ENCODE measurements around the gene SCRN1.

SCRN1 gene

DNA sequence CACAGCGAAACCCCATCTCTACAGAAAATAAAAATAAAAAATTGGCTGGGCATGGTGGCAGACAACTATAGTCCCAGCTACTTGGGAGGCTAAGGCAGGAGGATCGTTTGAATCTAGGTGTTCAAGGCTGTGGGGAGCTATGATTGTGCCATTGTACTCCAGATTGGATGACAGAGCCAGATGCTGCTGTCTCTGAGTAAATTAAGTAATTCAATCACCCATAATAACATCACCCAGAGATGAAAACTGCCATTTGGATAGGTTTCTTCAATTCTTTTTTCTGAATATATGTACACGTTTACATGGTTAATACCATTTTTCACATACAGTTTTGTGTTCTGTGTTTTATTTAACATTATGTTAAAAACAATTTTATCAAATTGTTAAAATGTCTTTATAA, 104.0 kb downstream of the SCRN1 start:
- DNase-seq = no peak

DNA sequence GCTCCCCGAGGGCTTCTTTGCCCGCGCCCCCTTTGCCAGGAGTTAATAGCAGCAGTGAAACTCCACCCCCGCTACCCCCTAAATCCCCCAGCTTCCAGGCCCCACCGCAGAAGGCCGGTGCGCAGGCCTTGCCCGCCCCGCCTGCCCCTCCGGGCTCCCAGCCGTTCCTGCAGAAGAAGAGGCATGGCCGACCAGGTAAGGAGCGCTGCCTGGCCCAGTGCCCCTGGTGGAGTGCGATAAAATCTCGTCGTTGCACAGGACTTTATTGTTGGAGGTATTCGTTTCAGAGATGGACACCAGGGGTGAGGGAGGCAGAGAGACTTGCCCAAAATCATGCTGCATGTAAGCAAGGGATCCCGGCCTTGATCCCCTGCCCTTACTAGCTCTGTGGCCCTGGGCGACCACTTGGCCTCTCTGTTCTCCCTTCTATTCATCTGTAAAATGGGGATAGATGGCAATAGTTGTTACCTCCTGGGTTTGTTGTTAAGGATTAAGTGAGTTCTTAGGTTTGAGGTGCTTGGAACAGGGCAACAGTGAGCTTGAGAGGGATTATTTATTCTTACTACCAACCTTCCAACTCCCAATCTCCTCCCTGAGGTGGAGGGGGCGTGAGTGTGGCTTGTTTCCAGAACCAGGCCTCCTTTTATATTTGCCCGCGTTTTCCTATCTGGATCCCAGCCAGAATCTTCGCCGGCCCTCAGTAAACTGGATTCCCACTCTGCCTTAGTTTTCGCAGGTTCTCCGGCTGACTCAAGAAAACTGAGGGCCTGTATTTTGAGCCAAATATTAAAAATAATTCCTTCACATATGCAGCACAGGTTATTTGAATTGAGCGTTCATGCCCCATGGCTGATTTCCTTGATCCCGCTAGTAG, 105.0 kb downstream of the SCRN1 start:
- no peak for DNase-seq

DNA sequence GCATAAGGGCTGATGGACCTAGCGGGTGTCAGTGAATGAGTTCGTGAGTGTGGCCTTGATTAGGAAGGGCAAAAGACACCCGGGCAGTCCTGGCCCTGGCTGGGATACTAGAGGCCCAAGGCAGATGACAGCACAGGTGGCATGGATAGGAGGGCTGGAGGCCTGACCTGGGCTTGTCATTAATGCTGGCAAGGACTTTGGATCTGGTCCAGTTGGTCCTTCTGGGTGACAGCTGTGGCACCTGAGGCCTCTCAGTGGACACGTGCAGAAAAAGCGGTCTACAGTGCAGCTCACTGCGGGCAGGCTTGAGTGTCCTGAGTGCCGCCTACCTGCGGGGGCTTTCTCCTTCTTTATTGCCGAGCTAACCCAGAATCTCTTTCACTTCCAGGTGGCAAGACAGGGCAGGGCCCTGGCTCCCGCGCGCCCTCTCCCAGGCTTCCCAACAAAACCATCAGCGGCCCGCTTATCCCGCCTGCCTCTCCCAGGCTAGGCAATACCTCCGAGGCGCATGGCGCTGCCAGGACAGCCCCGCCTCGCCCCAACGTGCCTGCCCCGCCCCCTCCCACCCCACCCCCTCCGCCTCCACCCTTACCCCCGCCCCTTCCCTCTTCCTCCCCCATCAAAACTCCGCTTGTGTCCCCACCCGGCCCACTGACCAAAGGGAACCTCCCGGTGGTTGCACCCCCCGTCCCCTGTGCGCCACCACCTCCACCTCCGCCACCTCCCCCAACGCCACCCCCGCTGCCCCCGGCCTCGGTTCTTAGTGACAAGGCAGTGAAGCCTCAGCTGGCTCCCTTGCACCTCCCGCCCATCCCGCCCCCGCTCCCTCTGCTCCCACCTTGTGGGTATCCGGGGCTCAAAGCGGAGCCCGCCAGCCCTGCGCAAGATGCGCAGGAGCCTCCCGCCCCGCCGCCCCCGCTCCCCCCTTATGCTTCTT, 105.9 kb downstream of the SCRN1 start:
- no peak for DNase-seq

DNA sequence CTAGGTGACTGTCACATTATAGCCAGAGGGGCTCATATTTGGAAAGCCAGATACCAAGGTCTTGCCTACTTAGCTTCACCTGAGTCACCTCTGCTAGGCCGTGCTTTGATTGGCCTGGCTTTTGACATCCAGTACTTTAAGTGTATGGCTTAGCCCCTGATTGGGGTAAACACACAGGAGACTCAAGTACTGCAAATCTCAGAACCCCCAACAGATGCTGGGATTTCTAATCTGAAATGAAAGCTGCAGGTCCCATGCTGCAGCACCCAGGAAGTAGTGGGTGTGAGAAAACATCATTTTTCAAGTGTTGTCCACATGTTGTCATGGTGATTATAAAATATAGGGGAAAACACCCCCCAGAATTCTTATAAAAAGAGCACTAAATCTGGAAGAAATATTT, 107.1 kb downstream of the SCRN1 start:
- DNase-seq = no peak

DNA sequence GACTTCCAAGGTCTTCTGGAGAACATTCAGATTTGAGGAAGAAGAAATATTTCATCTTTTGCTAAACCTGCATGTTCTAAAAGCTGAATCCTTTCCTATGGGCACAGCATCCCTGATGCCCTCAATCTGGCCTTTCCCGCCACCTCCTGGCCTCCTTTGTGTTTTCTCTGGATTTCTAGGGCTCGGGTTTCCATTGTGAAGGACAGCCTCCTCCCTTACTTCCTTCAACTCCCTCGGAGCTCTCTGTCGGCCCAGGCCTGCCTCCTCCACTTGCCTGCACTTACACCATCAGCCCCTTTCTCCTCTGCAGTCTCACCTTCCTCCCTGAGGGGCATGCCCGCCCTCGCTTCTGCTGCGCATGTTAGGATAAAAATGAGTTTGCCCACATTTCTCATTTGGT, 107.9 kb downstream of the SCRN1 start:
- DNase-seq = no peak

DNA sequence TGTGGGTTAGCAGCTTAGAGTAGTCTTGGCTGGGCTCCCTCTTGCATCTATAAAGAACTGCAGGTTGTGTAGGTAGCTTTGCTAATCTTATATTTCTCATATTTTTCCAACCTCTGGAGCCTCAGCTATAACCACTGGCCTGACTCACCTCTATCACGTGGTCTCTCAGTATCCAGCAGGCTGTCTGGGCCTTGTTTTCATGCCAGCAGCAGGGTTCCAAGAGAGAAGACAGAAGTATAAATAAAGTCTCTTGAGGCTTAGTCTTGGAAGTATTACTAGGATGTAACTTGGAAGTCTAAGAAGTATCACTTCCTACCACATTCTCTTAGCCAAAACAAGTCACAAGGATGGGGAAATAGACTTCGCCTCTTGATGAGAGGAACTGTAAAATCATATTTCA, 110.0 kb downstream of the SCRN1 start:
- no peak for DNase-seq

DNA sequence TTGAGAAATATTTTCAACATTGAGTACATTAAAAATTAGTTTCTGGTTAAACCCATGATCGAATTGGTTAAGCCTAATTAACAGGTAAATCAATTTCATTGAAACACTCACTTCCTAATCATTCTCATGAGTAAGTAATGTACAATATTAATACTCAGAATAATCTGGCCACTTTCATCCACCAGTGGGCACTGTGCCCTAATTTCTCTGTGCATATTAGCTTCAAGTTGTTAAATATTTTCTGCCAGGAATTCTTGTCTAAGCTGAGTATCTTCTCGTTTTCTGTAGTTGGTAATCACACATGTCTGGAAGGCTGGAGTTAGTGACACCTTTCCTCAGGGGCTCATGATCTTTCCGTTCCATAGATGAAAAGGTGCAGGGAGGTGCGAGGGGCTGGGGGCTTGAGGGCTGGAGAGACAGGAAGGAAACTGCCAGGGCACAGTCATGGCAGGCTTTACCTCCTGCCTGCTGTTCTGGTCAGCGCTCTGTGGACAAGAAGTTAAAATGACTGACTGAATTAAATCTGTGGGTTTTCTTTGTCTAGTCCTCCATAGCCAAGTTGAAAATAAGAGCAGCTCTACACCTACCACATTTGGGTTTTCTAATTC, 111.4 kb downstream of the SCRN1 start:
- DNase-seq = no peak

DNA sequence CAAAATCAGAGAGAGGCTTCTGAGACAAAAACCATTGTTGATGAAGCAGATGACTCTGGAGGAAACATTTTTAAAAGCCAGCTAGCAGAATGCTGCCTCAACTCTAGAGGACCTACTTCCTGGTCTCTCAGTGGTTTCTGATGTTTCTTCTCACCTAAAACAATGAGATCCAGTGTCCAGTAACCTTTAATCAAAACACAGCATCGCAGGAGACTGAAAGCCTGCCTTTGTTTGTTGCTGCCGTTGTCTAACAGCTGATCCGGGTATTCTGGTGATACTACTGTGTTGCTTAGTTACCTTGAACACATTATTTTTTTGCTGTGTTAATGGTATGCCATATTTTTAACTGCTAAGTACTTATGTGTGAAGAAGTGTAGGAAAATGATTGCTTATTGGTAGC, 112.4 kb downstream of the SCRN1 start:
- DNase-seq = peak; percentile 17

DNA sequence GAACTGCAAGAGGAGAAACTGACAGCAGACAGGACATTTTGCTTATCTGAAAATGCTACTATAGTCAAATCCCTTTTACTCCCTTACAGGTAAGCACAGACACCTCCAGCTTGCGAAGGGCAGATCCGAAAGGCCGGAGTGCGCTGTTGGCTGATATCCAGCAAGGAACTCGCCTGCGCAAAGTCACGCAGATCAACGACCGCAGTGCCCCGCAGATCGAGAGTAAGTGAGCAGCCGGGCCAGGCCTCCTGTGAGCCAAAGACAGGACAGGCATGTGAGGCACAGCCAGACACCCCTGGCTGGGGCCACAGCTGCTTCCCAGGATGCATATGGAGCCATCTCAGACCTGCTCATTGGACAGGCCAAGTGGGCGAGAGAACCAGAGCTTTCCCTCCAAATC, 113.9 kb downstream of the SCRN1 start:
- no peak for DNase-seq

DNA sequence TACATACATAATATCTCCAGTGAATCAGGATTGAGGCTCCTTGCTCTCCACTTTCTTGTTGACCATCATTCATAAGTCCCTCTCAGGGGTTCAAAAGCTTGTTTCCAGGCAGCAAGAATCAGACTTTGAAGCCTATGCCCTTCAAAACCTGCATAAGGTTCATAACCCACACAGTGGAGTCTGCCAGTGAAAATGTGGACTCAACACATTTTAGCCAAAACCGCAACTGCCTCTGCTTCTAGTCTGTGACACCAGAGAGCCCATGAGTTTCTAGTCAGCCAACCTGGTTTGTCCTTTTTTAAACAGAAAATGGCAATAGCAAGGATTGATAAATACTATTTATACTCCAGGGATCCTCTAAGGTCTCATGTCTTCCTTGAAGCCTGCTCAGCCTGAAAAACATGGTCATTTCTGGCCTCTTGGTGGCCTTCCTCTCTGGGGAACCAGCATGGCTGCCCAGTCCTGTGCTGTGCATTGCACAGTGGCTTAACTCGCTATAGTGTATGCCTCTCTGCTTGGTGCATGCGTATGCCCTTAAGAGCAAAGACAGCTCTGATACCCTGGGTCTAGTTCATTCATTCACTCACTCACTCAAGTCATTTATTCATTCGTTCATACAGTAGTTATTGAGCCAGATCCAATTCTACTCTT, 115.8 kb downstream of the SCRN1 start:
- DNase-seq = no peak

DNA sequence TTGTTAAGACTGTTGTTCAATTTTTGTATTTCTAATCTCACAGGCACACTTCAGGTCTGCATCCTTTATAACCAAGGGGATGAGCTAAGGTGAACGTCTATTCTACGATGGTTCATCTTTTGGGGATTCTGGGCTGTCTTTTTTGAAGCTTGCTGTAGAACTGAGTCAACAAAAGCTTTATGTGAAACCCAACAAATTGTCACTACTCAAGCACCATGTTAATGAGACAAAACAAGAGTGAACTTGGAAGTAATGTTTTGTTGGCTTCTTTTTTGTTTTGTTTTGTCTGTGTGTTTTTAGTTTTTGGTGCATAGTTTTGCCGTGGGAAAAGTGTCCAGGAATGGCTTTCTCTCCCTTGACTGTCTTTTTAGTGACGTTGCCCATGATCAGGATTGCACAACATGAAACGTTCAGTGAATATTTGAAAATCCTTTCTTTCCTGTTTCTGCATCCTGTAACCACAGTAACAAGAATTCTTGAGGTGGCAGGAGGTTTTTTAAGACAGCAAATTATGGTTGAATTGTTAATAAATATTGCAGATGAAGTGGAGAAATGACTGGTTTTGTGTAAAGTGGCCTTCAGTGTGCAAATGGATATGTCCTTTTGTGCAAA, 117.7 kb downstream of the SCRN1 start:
- DNase-seq = no peak
